ENCODE measurements around the gene ROPN1L. TPM values are rescaled to one million over a fixed set of nuclear protein-coding genes. Genes with fewer than 3 reads are reported as not detected.

ROPN1L gene
- total RNA-seq, 2 donors from 2014 or later, result 0.31 to 1.0 TPM

DNA sequence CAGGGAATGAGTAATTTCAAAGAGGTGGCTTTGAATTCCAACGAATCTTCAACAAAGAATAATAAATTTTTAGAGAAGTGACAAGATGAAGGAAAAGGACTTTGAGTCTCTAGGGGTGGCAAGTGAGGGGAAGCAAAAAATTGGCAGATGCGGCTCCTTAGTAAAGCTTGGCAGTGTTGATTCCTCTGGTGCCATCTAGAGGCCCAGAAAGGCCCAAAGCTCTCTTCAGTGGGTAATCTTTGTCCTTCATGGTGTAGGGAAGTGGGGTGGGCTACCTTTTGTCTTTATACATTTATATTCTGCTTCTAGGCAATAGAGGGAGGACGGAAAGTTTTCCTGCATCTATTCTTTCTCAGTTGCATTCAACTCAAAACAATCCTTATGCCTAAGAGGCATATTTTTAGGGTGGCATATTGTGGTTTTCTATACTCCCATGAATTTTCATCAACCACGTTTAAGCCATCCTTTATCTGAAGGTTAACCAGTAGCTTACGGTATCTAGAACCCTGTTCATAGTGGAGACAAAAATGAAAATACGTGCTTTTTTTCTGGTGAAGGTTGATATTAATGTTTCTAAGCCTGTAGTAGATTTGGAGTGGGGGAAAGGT, 17.5 kb upstream of the ROPN1L start:
- intact Hi-C loops (cut with DNase I), result loop anchor here (5.0 to 10.0 kb wide), 2 partner anchors 139 to 142 kb away; no protein-coding TSS in a partner anchor
- peak; percentile 67 to 71 for ATAC-seq
- no peak for DNase-seq

DNA sequence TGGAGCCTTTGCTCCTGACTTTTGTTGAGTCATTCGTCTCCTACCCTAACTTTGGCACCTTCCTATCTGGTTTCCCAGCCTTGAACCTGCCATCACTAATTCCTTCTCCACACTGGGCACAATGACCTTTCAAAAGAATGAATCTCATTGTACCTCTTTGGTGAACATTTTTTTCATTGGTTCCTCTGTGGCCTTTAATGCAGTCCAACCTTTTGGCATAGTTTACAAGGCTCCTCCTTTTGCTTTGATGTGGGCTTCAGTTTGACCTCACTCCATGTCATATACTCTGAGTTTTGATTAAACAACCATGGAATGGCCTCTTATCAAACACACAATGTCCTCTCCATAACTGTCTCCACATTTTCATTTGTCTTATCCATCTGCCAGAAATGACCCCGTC, 14.5 kb upstream of the ROPN1L start:
- ATAC-seq (no peak), DNase-seq (no peak)
- intact Hi-C loops (cut with DNase I), result loop anchor here in 1 of 2 donors (10.0 kb wide), 1 partner anchor 142 kb away; no protein-coding TSS in a partner anchor

DNA sequence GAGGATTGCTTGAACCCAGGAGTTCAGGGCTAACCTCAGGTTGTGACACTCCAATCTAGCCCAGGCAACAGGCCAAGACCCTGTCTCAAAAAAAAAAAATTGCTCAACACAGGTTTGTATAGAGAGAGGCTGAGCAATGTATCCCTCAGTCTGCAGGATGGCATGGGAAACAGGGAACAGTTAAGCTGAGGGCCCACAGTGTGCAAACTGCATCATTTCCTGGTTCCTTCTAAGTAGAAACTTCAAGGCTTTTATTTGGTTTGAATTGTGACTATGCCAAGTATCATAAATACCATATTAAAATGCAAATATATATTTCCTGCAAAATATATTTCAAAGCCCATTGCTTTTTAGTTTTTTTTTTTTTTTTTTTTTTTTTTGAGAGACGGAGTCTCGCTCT, 13.7 kb upstream of the ROPN1L start:
- ATAC-seq, result no peak
- DNase-seq, result no peak
- intact Hi-C loops (cut with DNase I), result loop anchor here in 1 of 2 donors (10.0 kb wide), 1 partner anchor 143 kb away; no protein-coding TSS in a partner anchor

DNA sequence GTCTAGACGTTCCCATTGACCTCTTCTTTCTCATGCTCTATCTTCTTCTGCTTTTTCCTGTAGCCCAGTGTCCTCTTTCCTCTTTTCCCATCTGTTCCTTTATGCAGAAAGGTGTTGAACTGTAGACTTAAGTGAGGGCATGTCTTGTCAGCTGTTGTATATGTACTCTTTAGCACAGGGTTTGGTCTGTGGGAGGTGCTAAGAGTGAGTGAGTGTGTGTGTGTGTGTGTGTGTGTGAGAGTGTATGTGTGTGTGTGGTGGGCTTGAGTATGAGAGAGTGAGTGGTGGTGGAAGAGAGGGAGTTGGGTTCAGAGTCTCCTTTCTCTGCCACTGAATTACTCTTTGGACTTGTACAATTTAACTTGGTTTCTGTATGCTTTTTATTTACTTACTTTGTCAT, 10.3 kb upstream of the ROPN1L start:
- ATAC-seq (peak in 1 of 2 donors; percentile 21), DNase-seq (no peak)
- intact Hi-C loops (cut with DNase I), result no loop called here

DNA sequence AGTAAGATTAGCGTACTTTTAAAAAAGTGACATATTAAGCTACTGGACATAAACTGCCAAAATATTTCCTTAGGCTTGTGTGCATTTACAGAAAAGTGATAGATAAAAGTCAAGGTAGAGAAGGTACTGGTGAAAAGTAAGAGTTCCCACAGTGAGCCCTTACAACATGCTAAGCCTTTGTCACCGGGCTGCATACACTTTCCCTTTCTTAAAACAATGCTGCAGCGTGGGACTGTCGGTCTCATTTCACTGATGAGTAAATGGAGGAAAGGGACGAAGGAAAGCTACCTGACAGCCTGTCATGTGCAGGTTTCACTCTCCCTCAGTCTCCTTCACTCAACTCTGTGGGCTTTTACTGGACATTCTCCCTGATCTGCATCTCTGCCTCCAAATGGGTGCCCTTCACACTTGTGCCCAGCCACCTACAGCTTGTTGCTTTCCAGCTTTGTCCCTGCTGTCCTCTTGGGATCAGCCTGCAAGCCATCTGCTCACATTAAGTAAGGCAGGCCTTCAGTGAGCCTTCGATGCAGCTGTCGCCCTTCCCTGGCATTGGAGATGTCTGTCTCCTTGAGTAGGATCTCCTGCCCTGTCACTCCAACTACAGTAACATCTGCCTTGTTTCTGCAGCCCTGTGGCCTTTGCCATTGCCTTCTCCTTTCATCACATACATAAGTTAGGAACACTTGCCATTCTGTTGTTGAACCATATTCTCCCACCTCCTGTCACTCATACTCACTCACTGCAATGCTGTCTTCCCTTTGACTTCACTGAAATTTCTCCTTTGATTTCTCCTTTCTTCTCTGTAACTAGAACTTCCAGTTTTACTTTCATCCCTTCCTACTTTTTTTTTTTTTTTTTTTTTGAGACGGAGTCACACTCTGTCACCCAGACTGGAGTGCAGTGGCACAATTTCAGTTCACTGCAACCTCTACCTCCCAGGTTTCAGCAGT, 9.3 kb upstream of the ROPN1L start:
- no peak for ATAC-seq
- no peak for DNase-seq
- intact Hi-C loops (cut with DNase I), result no loop called here

DNA sequence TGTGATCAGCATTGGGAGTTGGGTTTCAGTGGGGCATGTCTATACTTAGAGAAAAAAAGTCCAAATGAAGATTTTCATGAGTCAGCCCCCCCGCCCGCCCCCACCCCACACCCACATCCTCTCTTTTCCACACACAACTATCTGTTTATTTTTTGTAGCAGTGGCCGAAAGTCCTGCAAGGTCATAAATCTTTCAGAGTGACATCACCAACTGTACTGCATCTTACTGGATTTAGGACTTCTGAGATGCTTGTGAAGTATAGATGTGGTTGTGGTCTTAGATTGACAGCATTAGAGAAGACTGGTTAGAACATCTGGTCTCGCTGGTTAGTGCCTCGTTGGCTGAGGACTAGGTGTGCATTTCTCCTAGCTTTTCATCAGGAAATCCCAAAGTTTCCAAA, 7.3 kb upstream of the ROPN1L start:
- intact Hi-C loops (cut with DNase I), result no loop called here
- ATAC-seq (no peak), DNase-seq (no peak)

DNA sequence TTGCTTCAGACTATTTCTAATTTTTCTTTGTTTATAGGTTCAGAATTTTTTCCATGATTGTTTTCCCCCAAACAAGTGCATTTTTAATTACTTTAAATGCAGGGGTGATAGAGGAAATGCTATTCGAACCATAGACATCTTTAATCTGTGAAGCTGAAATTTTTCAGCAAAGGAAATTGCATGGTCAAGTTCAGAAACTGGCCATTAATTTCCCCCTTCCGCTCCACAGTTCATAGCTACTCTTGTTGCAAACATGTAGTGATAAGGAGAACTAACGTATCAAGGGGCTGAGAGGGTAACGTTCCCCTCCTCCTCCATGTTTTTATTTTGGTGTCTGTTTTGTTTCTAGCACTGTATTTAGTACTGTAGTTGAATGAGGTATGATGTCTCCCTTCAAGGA, 3.4 kb upstream of the ROPN1L start:
- ATAC-seq (no peak), DNase-seq (no peak)
- intact Hi-C loops (cut with DNase I), result no loop called here

DNA sequence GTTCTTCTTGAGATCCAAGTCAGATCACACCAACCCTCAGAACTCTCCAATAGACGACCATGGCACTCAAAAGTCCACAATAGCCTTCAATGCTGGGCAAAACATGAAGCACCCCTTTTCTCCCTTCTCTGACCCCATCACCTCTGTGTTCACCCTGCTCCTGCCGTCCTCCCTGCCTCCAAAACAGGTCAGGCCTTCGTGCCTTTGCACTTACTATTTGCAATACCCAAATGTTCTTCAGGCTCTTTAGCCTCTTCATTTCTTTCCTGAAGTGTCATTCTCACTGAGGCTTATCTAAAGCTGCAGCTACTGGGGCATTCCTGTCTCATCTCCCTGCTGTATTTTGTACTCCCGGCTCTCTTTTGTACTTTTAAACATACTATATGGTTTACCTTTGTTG, 2.0 kb upstream of the ROPN1L start:
- no peak for ATAC-seq
- intact Hi-C loops (cut with DNase I), result no loop called here
- no peak for DNase-seq

DNA sequence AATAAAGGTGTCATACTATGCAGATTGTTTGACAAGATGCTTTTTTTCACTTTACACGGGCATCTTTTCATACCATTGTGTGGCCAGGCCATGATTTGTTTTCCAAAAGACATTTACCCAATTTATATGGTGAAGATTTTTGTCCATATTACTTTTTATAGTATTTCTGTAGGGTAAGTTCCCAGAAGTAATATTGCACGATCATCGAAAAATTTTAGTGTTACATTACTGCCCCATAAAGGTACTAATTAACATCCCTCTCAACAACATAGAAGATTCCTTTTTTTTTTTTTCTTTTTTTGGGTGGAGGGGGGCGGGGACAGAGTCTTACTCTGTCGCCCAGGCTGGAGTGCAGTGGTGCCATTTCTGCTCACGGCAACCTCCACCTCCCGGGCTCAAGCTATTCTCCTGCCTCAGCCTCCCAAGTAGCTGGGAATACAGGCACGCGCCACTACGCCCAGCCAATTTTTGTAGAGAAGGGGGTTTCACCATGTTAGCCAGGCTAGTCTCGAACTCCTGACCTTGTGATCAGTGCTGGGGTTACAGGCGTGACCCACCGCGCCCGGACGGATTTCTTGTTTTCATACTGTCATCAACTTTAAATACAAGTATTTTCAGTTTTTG, 1.2 kb upstream of the ROPN1L start:
- DNase-seq (no peak), ATAC-seq (no peak)
- intact Hi-C loops (cut with DNase I), result no loop called here

DNA sequence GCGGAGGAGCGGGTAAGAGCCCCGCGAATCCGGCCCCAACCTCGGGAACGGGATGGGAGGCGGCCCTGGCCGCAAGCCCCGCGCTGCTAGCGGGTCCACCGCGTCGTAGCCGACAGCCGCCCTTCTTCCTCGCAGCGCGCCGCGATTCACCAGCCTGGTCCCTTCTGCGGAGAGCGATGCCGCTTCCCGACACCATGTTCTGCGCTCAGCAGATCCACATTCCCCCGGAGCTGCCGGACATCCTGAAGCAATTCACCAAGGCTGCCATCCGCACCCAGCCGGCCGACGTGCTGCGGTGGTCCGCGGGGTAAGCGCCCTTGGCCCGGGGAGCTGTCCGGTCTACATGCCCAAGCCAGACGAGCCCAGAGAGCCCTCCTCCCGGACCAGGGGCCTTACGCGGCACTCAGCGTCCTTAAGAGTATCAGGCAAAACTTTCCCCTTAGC, 335 bp downstream of the ROPN1L start:
- DNase-seq (no peak), ATAC-seq (peak; percentile 48 to 68)
- intact Hi-C loops (cut with DNase I), result no loop called here

DNA sequence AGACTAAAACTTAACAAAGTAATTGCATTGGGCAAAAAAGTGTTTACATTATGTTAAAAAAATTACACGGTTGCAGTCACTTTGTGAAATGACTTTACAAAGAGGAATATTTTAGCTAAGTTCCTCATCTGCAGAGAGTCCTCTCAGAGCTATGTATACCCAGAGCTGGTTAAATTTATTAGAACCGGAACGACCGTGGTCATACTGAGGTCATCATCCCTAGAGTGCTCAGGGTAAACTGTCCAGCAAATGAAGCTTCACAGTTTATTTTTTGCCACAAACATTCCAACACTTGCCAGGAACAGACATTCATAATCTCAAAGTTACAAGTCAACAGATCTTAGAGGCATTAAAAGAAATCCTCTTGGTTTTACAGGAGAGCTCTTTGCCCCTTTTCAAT, 897 bp downstream of the ROPN1L start:
- intact Hi-C loops (cut with DNase I), result no loop called here

DNA sequence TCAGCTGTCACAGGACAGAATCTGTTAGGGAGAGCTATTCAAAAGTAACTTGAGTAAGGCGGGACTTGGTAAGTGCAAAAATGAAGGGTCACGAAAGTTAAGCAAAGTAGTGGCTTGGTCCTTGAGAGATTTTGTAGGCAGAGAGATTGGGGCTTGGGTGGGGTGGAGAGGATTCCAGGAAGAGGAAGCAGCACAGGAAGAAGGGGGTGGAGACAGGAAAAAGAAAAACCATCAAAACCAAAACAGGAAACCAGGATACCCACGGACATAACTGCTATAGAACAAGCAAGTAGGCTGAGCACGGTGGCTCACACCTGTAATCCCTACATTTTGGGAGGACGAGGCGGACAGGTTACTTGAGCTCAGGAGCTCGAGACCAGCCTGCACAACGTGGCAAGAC, 3.7 kb downstream of the ROPN1L start:
- intact Hi-C loops (cut with DNase I), result no loop called here
- DNase-seq (no peak), ATAC-seq (no peak)

More for the DNA sequence above, 897 bp downstream of the ROPN1L start:
- no peak for DNase-seq
- peak; percentile 32 to 37 for ATAC-seq

DNA sequence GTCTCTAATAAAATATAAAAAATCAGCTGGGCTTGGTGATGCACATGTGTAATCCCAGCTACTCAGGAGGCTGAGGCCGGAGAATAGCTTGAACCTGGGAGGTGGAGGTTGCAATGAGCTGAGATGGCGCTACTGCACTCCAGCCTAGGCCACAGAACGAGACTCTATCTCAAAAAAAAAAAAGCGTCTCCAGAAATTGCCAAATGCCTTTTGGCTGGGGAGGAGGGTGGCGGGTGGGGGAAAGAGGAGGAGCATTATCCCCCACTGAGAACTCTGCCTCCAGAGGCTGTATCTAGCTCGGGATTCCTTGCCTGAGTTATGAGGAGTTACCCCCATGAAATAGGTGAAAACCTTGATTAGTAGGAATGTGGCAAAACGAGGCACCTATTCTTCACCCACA, 4.8 kb downstream of the ROPN1L start:
- DNase-seq, result no peak
- intact Hi-C loops (cut with DNase I), result no loop called here

DNA sequence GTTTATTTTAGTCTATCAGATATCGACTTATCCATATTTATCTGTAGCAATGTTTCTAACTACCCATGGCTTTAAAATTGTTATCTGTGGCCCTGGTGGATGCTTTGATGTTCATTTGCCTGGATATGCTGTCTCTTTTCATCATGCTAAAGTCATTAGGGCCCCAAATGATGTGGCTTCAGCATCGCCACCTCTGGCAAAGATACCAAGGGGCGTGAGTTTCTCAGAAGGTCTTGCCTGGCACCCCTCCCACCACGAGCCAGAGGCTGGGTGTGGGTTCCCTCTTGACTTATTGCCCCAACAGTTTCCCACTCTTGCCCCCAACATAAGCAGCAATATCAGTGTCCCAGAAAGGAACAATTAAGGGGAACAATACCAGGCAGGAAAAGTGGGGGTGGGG, 5.4 kb downstream of the ROPN1L start:
- intact Hi-C loops (cut with DNase I), result no loop called here
- ATAC-seq, result no peak
- DNase-seq, result no peak

More for the DNA sequence above, 4.8 kb downstream of the ROPN1L start:
- ATAC-seq, result no peak

DNA sequence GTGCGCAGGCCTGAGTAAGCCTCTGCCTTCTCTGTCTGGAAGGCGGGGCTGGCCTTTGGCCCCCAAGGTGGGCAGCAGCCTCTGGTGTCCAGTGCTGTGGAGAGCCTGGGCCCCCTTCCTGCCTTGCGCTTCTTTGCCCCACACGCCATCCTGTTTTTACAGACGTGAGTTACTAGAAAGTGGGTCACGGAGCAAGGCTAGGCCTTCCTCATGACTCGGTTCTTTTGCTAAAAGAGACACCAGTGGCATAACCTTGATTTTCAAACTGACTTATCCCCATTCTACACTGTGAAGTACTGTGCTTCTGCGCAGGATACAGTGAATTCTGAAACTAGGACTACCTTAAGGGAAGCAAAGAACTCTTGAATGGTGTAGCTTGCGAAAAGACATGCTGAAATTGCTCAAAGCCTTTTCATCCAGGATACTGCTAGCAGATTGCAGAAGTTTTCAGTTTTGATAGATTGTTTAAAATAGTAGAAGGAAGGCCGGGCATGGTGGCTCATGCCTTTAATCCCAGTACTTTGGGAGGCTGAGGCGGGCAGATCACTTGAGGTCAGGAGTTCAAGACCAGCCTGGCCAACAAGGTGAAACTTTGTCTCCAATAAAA, 7.2 kb downstream of the ROPN1L start:
- intact Hi-C loops (cut with DNase I), result no loop called here
- DNase-seq (no peak), ATAC-seq (no peak)

DNA sequence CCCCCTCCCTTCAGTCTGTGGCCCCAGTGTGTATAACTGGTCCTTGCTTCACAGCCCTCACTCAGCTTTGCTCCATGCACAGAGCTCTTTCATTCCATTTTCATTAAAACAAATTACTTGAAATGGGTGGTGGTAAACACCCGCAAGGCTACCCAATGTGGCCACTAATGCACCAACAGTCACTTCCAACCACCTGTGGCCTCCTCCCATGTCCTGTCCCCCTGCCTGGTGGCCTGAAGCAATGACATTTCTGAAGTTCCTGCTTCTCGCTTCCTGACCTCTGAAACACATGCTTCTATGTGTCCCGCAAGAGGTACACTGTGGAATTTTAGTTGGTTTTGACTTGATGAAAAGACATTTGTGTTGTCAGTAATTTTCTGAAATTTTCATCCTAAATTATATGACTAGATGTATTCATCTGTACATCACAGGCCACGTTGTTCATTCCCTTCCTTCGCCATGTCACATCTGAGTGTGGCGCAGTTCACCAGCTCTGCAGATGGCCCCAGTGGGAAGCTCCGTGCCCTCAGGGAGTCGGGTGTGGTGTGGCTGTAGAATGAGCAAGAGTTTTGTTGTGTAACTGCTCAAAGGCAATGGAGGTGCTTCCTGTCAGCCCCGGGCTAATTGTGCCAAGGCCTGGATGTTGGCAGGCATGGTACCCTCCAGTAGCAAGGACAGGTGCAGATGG, 9.6 kb downstream of the ROPN1L start:
- intact Hi-C loops (cut with DNase I), result no loop called here
- ATAC-seq (no peak), DNase-seq (no peak)

DNA sequence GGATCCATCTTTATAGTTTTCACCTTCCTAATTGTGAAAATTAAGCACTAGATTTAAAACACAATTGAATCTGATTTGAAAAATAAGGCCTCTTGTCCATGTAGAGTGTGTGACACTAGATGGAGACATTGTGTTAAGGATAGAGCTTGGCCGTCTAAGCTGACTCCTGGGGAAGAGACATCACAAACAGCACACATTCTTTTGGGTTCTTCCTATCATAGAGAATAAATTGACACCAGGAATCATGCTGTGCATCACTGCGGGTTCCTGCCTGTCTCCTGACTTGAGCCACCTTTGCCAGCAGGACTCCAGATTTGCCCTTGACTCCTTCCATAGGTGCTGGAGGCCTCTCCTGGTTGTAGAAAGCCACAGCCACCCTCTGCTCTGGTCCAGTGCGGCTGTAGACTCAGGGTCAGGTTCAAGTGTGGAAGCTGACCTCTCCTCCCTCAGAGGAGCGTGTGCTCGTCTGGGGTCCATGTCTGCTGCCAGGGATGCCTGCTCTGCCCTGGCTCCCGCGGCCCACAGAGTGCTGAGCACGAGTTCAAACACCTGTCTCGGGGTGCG, 11.2 kb downstream of the ROPN1L start:
- peak; percentile 77 to 83 for ATAC-seq
- intact Hi-C loops (cut with DNase I), result loop anchor here (1.0 to 2.0 kb wide), 2 partner anchors 174 to 176 kb away; no protein-coding TSS in a partner anchor
- no peak for DNase-seq

DNA sequence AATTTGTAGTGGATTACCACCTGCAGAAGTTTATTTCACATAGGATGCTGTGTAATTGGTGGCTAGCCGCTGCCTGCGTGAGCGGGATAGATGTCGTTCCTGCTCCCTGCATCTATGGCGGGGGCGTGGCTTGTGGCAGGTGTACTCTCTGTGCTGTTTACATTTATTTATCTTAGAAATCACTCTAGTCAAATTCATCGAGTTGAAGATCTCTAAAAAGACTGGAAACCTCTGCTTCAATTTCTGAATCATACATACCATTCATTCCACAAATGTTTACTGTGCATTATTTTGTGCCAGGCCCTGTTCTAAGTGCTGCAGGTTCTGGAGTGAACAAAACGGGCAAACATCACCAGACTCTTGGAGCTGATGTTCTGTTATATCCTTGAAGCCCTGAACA, 11.9 kb downstream of the ROPN1L start:
- intact Hi-C loops (cut with DNase I), result loop anchor here in 1 of 2 donors (2.0 kb wide), 1 partner anchor 175 kb away; no protein-coding TSS in a partner anchor
- DNase-seq (no peak), ATAC-seq (no peak)

All from left cardiac atrium (tissue), 4 donors.